K562 (cell line): Measurements from ENCODE around the gene PNPO. TPM values are rescaled to one million over a fixed set of nuclear protein-coding genes. Genes with fewer than 3 reads are reported as not detected.

Experiments
- ARID2 ChIP-seq: fragments of 450-650 bp; IDR thresholded peaks from 2 replicates; pipeline ENCODE4 v1.6.1; 2017; ENCODE audit warnings: antibody characterized with exemption, mild to moderate bottlenecking
- BMI1 ChIP-seq: fragments of 150-350 bp; IDR thresholded peaks from 2 replicates; pipeline ENCODE4 v1.6.1; 2014; ENCODE audit warnings: low read length
- CREB5 ChIP-seq: fragments of 250-450 bp; sonication (Bioruptor Pico); IDR thresholded peaks from 2 replicates; pipeline ENCODE4 v1.5.0; 2020; ENCODE audit warnings: mild to moderate bottlenecking
- FOXJ2 ChIP-seq: fragments of 200-800 bp; sonication (Bioruptor generic); IDR thresholded peaks from 2 replicates; pipeline ENCODE4 v1.6.1; 2016; ENCODE audit warnings: missing genetic modification characterization, missing compliant biosample characterization
- GATAD2B ChIP-seq: fragments of 450-650 bp; IDR thresholded peaks from 2 replicates; pipeline ENCODE4 v1.6.1; 2017; ENCODE audit warnings: mild to moderate bottlenecking, borderline replicate concordance
- HLTF ChIP-seq: fragments of 450-650 bp; IDR thresholded peaks from 2 replicates; pipeline ENCODE4 v1.6.1; 2016
- HNRNPK ChIP-seq: fragments of 200-400 bp; formaldehyde crosslinking; IDR thresholded peaks from one replicate; pipeline ENCODE4 v1.6.1; 2018; ENCODE audit warnings: mild to moderate bottlenecking, low read depth, low read length; ENCODE audit not compliant: poor library complexity, severe bottlenecking
- MEF2A ChIP-seq: IDR thresholded peaks from 2 replicates; pipeline ENCODE4 v1.6.1; 2011; ENCODE audit warnings: low read depth, mild to moderate bottlenecking, low read length, moderate library complexity; ENCODE audit not compliant: control insufficient read depth
- NFXL1 ChIP-seq: fragments of 450-650 bp; formaldehyde crosslinking; IDR thresholded peaks from 2 replicates; pipeline ENCODE4 v1.4.0; 2021; ENCODE audit warnings: mild to moderate bottlenecking
- NRF1 ChIP-seq, 2 experiments: fragments of 450-650 bp; IDR thresholded peaks in 1 of 2; conservative IDR thresholded peaks in 1 of 2; 2 replicates each; pipeline ENCODE4 v1.6.1; 2014; ENCODE audit warnings: mild to moderate bottlenecking in 2 of 2
- POLR2H ChIP-seq: IDR thresholded peaks from 2 replicates; pipeline ENCODE4 v1.6.1; 2016; ENCODE audit warnings: missing genetic modification characterization, low read depth, mild to moderate bottlenecking, control low read depth, missing compliant biosample characterization, moderate library complexity
- PTBP1 ChIP-seq: fragments of 200-400 bp; formaldehyde crosslinking; IDR thresholded peaks from 2 replicates; pipeline ENCODE4 v1.6.1; 2017; ENCODE audit warnings: low read depth, low read length
- SAFB ChIP-seq: fragments of 200-400 bp; formaldehyde crosslinking; IDR thresholded peaks from 2 replicates; pipeline ENCODE4 v1.6.1; 2017; ENCODE audit warnings: low read depth, low read length, borderline replicate concordance
- SRSF7 ChIP-seq: fragments of 200-400 bp; formaldehyde crosslinking; optimal IDR thresholded peaks from 2 replicates; pipeline ENCODE3; 2017; ENCODE audit warnings: mild to moderate bottlenecking, low read depth, low read length
- ZFP30 ChIP-seq: fragments of 250-450 bp; sonication (Bioruptor Pico); IDR thresholded peaks from 2 replicates; pipeline ENCODE4 v1.8.0; 2022; ENCODE audit warnings: moderate library complexity, mild to moderate bottlenecking, inconsistent platforms, borderline replicate concordance
- ZNF24 ChIP-seq: fragments of 450-650 bp; IDR thresholded peaks from 2 replicates; pipeline ENCODE4 v1.6.1; 2016
- ZNF41 ChIP-seq: fragments of 250-450 bp; sonication (Bioruptor Pico); conservative IDR thresholded peaks from 2 replicates; pipeline ENCODE4 v1.4.0; 2020; ENCODE audit warnings: mild to moderate bottlenecking
- ZNF589 ChIP-seq: fragments of 200-800 bp; sonication (Bioruptor generic); IDR thresholded peaks from 2 replicates; pipeline ENCODE4 v1.6.1; 2016; ENCODE audit warnings: low read depth, missing genetic modification characterization, missing compliant biosample characterization
- ZNF668 ChIP-seq: fragments of 250-450 bp; sonication (Bioruptor Pico); IDR thresholded peaks from 2 replicates; pipeline ENCODE4 v1.8.0; 2022; ENCODE audit warnings: mild to moderate bottlenecking, inconsistent platforms
- ZNF780A ChIP-seq: fragments of 250-450 bp; sonication (Bioruptor Pico); IDR thresholded peaks from 2 replicates; pipeline ENCODE4 v1.5.0; 2021; ENCODE audit warnings: mild to moderate bottlenecking
- polyA plus RNA-seq, 8 experiments: library from polyadenylated mRNA; depleted of rRNA in 4 of 8; stranded (reverse) in 5 of 8; unstranded in 3 of 8; fragments of >200 nt; fragmentation: Nextera tagmentation in 2 of 8; fragmentation: Illumina TruSeq in 1 of 8; extraction: Ambion mirVana in 2 of 8; extraction: Trizol in 1 of 8; gene quantifications; 2 replicates each; pipeline versions ENCODE4 v1.2.1 to v1.2.3, GENCODE V29; 2011 to 2014; ENCODE audit warnings: inconsistent platforms in 1 of 8, missing spikeins in 1 of 8
- total RNA-seq, 7 experiments: library from RNA; depleted of rRNA in 6 of 7; stranded (reverse); fragments of >200 nt in 6 of 7; fragmentation: Illumina TruSeq in 2 of 7; extraction: Trizol in 2 of 7; gene quantifications; 2 replicates each; pipeline versions ENCODE4 v1.2.1 to v1.2.3, GENCODE V29; 2011 to 2021; ENCODE audit warnings: low replicate concordance in 1 of 7
- TF ChIP-seq, protein P1 (sequence below): fragments of 450-650 bp; IDR thresholded peaks from 2 replicates; pipeline ENCODE4 v1.6.1; 2016; ENCODE audit warnings: low read depth

The PNPO gene
- total and polyA plus RNA-seq, 9 of the 15 experiments (the other 6 are each of a cell fraction or from before 2014, with no cell fraction given) = 16.6 to 39.0 (median 27.4) TPM

- TF ChIP-seq, protein P1, sequence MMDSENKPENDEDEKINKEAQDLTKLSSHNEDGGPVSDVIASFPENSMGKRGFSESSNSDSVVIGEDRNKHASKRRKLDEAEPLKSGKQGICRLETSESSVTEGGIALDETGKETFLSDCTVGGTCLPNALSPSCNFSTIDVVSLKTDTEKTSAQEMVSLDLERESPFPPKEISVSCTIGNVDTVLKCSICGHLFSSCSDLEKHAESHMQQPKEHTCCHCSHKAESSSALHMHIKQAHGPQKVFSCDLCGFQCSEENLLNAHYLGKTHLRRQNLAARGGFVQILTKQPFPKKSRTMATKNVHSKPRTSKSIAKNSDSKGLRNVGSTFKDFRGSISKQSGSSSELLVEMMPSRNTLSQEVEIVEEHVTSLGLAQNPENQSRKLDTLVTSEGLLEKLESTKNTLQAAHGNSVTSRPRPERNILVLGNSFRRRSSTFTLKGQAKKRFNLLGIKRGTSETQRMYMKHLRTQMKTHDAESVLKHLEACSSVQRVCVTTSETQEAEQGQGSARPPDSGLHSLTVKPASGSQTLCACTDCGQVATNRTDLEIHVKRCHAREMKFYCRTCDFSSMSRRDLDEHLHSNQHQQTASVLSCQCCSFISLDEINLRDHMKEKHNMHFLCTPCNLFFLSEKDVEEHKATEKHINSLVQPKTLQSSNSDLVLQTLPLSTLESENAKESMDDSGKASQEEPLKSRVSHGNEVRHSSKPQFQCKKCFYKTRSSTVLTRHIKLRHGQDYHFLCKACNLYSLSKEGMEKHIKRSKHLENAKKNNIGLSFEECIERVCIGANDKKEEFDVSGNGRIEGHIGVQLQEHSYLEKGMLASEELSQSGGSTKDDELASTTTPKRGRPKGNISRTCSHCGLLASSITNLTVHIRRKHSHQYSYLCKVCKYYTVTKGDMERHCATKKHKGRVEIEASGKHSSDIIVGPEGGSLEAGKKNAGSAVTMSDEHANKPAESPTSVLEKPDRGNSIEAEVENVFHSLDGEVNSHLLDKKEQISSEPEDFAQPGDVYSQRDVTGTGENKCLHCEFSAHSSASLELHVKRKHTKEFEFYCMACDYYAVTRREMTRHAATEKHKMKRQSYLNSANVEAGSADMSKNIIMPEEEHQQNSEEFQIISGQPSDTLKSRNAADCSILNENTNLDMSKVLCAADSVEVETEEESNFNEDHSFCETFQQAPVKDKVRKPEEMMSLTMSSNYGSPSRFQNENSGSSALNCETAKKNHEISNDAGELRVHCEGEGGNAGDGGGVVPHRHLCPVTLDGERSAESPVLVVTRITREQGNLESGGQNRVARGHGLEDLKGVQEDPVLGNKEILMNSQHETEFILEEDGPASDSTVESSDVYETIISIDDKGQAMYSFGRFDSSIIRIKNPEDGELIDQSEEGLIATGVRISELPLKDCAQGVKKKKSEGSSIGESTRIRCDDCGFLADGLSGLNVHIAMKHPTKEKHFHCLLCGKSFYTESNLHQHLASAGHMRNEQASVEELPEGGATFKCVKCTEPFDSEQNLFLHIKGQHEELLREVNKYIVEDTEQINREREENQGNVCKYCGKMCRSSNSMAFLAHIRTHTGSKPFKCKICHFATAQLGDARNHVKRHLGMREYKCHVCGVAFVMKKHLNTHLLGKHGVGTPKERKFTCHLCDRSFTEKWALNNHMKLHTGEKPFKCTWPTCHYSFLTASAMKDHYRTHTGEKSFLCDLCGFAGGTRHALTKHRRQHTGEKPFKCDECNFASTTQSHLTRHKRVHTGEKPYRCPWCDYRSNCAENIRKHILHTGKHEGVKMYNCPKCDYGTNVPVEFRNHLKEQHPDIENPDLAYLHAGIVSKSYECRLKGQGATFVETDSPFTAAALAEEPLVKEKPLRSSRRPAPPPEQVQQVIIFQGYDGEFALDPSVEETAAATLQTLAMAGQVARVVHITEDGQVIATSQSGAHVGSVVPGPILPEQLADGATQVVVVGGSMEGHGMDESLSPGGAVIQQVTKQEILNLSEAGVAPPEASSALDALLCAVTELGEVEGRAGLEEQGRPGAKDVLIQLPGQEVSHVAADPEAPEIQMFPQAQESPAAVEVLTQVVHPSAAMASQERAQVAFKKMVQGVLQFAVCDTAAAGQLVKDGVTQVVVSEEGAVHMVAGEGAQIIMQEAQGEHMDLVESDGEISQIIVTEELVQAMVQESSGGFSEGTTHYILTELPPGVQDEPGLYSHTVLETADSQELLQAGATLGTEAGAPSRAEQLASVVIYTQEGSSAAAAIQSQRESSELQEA = peak; percentile 79; the same call in 1 of the 2 replicates
- TF ChIP-seq MEF2A (no peak), GATAD2B (no peak), POLR2H (peak; percentile 39; the same call in 1 of the 2 replicates), ZNF668 (no peak), NFXL1 (CRISPR knock-in tag) (no peak), ZNF41 (CRISPR knock-in tag) (no peak), ARID2 (no peak), SAFB (peak; percentile 44; the same call in 1 of the 2 replicates), ZFP30 (CRISPR knock-in tag) (no peak), FOXJ2 (tag) (no peak), CREB5 (CRISPR knock-in tag) (no peak; the same call in 1 of the 2 replicates), ZNF24 (no peak), HLTF (peak; percentile 35; the same call in 1 of the 2 replicates), HNRNPK (no peak), NRF1 (conservative IDR thresholded peaks at IDR 0.05 in 1 of 2, IDR thresholded peaks at IDR 0.05 in 1 of 2) (peak; percentile 82 to 84), SRSF7 (no peak), PTBP1 (no peak), ZNF780A (CRISPR knock-in tag) (no peak), BMI1 (no peak), ZNF589 (CRISPR knock-in tag) (0 out of 2 replicates have a peak, but pooled peaks have one; percentile 42)
Observed at GRCh38 chr17:47970725-47971499, 29.5 kb downstream of the PNPO start, which contains the start of gene CDK5RAP3 (continued).
